ENCODE results near the gene PDZD2.

- TF ChIP-seq CTCF (IDR thresholded peaks at IDR 0.05) (no peak), POLR2A (IDR thresholded peaks at IDR 0.05) (no peak)
These were observed 420.1 kb downstream of the PDZD2 start for GRCh38 chr5:32058997-32059396.
